IMR-90 (cell line): ENCODE data around the gene CROCC2.

ENCODE experiments used
- MXI1 ChIP-seq: IDR thresholded peaks from 2 replicates; pipeline ENCODE4 v1.6.1; 2012; ENCODE audit warnings: low read depth, mild to moderate bottlenecking, low read length, moderate library complexity, borderline replicate concordance
- POLR2A ChIP-seq: IDR thresholded peaks from 2 replicates; pipeline ENCODE4 v1.6.1; 2012; ENCODE audit warnings: mild to moderate bottlenecking, low read depth, low read length
- TF ChIP-seq, protein P1 (sequence below): conservative IDR thresholded peaks from 2 replicates; pipeline ENCODE4 v1.5.1; 2012; ENCODE audit warnings: mild to moderate bottlenecking, low read depth, low read length, improper control_type of control experiment
- TF ChIP-seq, protein P2 (sequence below): fragments of 150-350 bp; IDR thresholded peaks from 2 replicates; pipeline ENCODE4 v1.6.1; 2016; ENCODE audit warnings: low read depth, mild to moderate bottlenecking, low read length, moderate library complexity, borderline replicate concordance

DNA sequence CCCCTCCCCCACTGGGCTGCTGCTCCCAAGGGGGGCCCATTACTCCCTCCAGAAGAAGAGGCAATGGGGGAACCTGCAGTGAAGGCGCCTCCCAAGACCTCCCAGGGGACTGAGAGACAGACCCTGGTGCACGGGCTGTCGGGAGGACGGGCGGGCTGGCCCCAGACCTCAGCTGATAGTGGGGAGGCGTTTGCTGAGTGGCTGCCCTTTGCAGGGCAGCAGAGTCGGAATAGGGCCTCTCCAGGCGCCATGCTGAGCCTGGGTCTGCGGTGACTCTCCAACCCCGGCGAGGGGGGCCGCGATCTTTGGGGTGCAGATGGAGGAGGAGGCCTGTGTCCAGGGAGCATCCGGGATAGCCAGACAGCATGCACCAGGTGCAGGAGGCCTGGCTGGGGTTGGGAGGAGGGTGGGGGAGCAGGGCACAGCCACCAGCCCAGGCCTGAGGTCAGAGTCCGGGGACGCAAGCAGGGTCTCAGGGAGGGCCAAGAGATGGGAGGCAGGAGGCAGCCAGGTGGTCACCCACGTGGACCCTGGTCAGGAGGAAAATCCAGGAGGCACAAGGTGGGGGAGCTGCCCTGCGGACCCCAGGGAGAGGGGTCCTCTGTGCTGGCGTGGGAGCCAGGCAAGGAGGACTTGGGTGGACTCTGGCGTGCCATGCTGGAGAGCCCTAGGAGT is 11.0 kb downstream of the CROCC2 start:
- TF ChIP-seq, protein P1, sequence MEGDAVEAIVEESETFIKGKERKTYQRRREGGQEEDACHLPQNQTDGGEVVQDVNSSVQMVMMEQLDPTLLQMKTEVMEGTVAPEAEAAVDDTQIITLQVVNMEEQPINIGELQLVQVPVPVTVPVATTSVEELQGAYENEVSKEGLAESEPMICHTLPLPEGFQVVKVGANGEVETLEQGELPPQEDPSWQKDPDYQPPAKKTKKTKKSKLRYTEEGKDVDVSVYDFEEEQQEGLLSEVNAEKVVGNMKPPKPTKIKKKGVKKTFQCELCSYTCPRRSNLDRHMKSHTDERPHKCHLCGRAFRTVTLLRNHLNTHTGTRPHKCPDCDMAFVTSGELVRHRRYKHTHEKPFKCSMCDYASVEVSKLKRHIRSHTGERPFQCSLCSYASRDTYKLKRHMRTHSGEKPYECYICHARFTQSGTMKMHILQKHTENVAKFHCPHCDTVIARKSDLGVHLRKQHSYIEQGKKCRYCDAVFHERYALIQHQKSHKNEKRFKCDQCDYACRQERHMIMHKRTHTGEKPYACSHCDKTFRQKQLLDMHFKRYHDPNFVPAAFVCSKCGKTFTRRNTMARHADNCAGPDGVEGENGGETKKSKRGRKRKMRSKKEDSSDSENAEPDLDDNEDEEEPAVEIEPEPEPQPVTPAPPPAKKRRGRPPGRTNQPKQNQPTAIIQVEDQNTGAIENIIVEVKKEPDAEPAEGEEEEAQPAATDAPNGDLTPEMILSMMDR, result no peak
- TF ChIP-seq MXI1 (no peak), POLR2A (no peak)
- TF ChIP-seq, protein P2, sequence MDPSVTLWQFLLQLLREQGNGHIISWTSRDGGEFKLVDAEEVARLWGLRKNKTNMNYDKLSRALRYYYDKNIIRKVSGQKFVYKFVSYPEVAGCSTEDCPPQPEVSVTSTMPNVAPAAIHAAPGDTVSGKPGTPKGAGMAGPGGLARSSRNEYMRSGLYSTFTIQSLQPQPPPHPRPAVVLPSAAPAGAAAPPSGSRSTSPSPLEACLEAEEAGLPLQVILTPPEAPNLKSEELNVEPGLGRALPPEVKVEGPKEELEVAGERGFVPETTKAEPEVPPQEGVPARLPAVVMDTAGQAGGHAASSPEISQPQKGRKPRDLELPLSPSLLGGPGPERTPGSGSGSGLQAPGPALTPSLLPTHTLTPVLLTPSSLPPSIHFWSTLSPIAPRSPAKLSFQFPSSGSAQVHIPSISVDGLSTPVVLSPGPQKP, result no peak
